Measurements from ENCODE around the gene ASF1B. TPM values are rescaled to one million over a fixed set of nuclear protein-coding genes. Genes with fewer than 3 reads are reported as not detected.

ASF1B gene
- total RNA-seq, 2 donors from 2014 or later, result 37.8 to 47.8 TPM

DNA sequence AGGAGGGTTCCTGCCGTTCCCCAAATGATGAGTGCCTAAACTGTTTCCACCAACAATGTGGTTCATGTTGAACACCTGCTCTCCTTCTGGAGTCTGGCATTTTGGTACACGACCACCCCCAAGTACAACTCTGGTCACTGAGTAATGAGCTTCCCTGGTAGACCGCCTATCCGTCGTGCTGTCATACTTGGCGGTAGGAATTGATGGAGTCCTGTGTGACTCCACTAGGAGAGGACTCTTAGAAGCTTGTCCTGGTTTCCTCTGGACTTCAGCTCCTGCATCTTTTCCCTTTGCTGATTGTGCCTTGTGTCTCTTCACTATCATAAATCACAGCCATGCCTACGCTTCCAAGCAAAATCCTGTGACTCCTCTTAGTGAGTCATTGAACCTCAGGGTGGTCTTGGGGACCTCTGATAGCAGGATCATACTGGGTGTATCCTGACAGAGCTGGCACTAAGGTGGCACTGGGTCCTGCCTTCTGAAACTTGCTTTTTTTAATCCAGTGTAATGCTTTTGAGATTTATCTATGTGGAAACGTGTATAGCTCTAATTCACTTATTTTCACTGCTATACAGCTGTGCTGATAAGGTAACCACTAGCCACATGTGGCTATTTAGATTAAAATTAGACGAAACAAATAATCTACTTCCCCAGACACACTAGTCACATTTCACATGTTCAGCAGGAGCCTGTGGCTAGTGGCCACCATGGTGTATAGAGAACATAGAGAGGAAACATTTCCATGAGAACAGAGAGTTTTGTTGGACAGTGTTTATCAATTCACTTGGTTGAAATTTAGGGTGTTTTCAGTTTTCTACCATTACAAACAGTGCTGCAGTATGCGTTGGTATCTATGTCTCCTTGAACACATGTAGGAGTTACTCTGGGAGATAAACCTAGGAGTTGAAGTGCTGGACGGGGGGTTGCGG lies 6.1 kb upstream of the ASF1B start:
- Histone ChIP-seq H3K36me3 (ENCODE audit: control insufficient read depth, insufficient read depth, low read length) (no peaks in the 10 kb centered on the region), H3K27ac (ENCODE audit: low read depth, low read length) (no peak overlapping the region), H3K9me3 (ENCODE audit: control insufficient read depth, low read length) (no peaks in the 10 kb centered on the region), H3K27me3 (ENCODE audit: control insufficient read depth, insufficient read depth, low read length, poor library complexity, severe bottlenecking) (no peaks in the 10 kb centered on the region), H3K4me3 (ENCODE audit: low read length) (no peak overlapping the region), H3K9ac (ENCODE audit: extremely low read depth, low read length, poor library complexity, severe bottlenecking) (no peak overlapping the region), H3K4me1 (ENCODE audit: control insufficient read depth, insufficient read depth, low read length) (no peaks in the 10 kb centered on the region)
- WGBS, 2 experiments (ENCODE audit: insufficient coverage in 1 of 2, insufficient read length in 1 of 2), result 93 to 95% methylated on average over 11 of the region's 12 CpGs
- Mint-ChIP-seq H3K9me3 (no peaks in the 10 kb centered on the region), H3K4me3 (no peak overlapping the region), H3K4me1 (no peaks in the 10 kb centered on the region), H3K27ac (no peak overlapping the region), H3K27me3 (ENCODE audit: insufficient read depth) (no peaks in the 10 kb centered on the region), H3K36me3 (ENCODE audit: low read depth) (no peaks in the 10 kb centered on the region)
- TF ChIP-seq, protein P1, sequence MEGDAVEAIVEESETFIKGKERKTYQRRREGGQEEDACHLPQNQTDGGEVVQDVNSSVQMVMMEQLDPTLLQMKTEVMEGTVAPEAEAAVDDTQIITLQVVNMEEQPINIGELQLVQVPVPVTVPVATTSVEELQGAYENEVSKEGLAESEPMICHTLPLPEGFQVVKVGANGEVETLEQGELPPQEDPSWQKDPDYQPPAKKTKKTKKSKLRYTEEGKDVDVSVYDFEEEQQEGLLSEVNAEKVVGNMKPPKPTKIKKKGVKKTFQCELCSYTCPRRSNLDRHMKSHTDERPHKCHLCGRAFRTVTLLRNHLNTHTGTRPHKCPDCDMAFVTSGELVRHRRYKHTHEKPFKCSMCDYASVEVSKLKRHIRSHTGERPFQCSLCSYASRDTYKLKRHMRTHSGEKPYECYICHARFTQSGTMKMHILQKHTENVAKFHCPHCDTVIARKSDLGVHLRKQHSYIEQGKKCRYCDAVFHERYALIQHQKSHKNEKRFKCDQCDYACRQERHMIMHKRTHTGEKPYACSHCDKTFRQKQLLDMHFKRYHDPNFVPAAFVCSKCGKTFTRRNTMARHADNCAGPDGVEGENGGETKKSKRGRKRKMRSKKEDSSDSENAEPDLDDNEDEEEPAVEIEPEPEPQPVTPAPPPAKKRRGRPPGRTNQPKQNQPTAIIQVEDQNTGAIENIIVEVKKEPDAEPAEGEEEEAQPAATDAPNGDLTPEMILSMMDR (conservative IDR thresholded peaks at IDR 0.05), result no peak
- DNase-seq, result no peak

DNA sequence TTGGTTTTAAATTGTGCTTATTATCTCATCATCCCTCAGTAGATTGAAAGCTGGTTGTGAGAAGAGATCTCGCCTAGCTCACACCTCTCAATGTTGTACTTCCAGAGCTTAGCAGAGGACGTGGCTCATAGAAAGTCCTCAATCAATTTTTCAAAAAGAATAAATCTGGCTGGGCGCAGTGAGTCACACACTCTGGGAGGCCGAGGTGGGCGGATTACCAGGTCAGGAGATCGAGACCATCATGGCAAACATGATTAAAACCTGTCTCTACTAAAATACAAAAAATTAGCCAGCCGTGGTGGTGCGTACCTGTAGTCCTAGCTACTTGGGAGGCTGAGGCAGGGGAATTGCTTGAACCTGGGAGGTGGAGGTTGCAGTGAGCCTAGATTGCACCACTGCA lies 4.7 kb upstream of the ASF1B start:
- Mint-ChIP-seq H3K4me3 (no peak overlapping the region), H3K36me3 (ENCODE audit: low read depth) (no peaks in the 10 kb centered on the region), H3K9me3 (no peaks in the 10 kb centered on the region), H3K27ac (no peak overlapping the region), H3K27me3 (ENCODE audit: insufficient read depth) (no peaks in the 10 kb centered on the region), H3K4me1 (no peaks in the 10 kb centered on the region)
- Histone ChIP-seq H3K27ac (ENCODE audit: low read depth, low read length) (no peak overlapping the region), H3K4me1 (ENCODE audit: control insufficient read depth, insufficient read depth, low read length) (no peaks in the 10 kb centered on the region), H3K9ac (ENCODE audit: extremely low read depth, low read length, poor library complexity, severe bottlenecking) (no peak overlapping the region), H3K4me3 (ENCODE audit: low read length) (no peak overlapping the region), H3K9me3 (ENCODE audit: control insufficient read depth, low read length) (no peaks in the 10 kb centered on the region), H3K27me3 (ENCODE audit: control insufficient read depth, insufficient read depth, low read length, poor library complexity, severe bottlenecking) (no peaks in the 10 kb centered on the region), H3K36me3 (ENCODE audit: control insufficient read depth, insufficient read depth, low read length) (no peaks in the 10 kb centered on the region)
- no peak for DNase-seq
- WGBS, 2 experiments (ENCODE audit: insufficient coverage in 1 of 2, insufficient read length in 1 of 2), result 86 to 90% methylated on average over 5 to 8 of the region's 8 CpGs
- TF ChIP-seq, protein P1 (conservative IDR thresholded peaks at IDR 0.05), result no peak

DNA sequence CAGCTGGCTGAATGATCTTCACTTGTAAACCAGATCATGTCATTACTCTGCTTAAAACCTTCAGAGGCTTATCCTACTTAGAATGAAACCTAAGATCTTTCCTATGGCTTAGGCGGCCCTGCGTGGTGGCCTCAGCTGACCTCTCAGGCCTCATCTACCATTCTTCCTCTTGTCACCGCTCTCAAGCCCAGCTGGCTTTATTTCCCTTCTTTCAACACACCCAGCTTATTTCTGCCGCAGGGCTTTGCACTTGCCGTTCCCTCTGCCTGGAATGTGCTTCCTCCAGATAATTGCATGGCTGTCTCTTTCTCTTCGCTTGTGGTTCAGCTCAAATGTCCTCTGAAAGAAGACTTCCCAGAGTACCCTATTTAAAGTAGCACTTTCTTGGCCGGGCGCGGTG lies 3.6 kb upstream of the ASF1B start:
- Histone ChIP-seq H3K4me1 (ENCODE audit: control insufficient read depth, insufficient read depth, low read length) (no peaks in the 10 kb centered on the region), H3K36me3 (ENCODE audit: control insufficient read depth, insufficient read depth, low read length) (no peaks in the 10 kb centered on the region), H3K27me3 (ENCODE audit: control insufficient read depth, insufficient read depth, low read length, poor library complexity, severe bottlenecking) (no peaks in the 10 kb centered on the region), H3K9me3 (ENCODE audit: control insufficient read depth, low read length) (no peaks in the 10 kb centered on the region), H3K4me3 (ENCODE audit: low read length) (no peak overlapping the region), H3K9ac (ENCODE audit: extremely low read depth, low read length, poor library complexity, severe bottlenecking) (no peak overlapping the region), H3K27ac (ENCODE audit: low read depth, low read length) (no peak overlapping the region)
- TF ChIP-seq, protein P1 (conservative IDR thresholded peaks at IDR 0.05), result no peak
- peaks cover 6% of the 10 kb centered on the region for H3K4me1 Mint-ChIP-seq
- no peaks in the 10 kb centered on the region for H3K9me3 Mint-ChIP-seq
- H3K27me3 Mint-ChIP-seq (ENCODE audit: insufficient read depth), result no peaks in the 10 kb centered on the region
- no peak overlapping the region for H3K27ac Mint-ChIP-seq
- no peak overlapping the region for H3K4me3 Mint-ChIP-seq
- H3K36me3 Mint-ChIP-seq (ENCODE audit: low read depth), result peaks cover 4% of the 10 kb centered on the region
- DNase-seq, result no peak
- WGBS, 2 experiments (ENCODE audit: insufficient coverage in 1 of 2, insufficient read length in 1 of 2), result 88 to 91% methylated on average over 8 to 9 of the region's 9 CpGs
